BLaER1 treated with 17β-estradiol and CSF1 and Interleukin-3, amounts not matched to agents 10 nM and 100 nM (cell line): Measurements from ENCODE around the gene CCDC121.

ENCODE experiments used
- H3K27ac ChIP-seq, 11 experiments: shearing (Covaris generic); formaldehyde crosslinking; 2 replicates each; pipeline ENCODE4 v1.8.1; 2022
- H3K27me3 ChIP-seq, 11 experiments: shearing (Covaris generic); formaldehyde crosslinking; 2 replicates each; pipeline ENCODE4 v1.8.1; 2022
- H3K36me3 ChIP-seq, 11 experiments: shearing (Covaris generic); formaldehyde crosslinking; 2 replicates each; pipeline ENCODE4 v1.8.1; 2022
- H3K4me1 ChIP-seq, 10 experiments: shearing (Covaris generic); formaldehyde crosslinking; 2 replicates each; pipeline ENCODE4 v1.8.1; 2022
- H3K4me2 ChIP-seq, 11 experiments: shearing (Covaris generic); formaldehyde crosslinking; 2 replicates each; pipeline ENCODE4 v1.8.1; 2022
- H3K4me3 ChIP-seq, 10 experiments: shearing (Covaris generic); formaldehyde crosslinking; 2 replicates each; pipeline ENCODE4 v1.8.1; 2022
- H3K9ac ChIP-seq, 11 experiments: shearing (Covaris generic); formaldehyde crosslinking; 2 replicates each; pipeline ENCODE4 v1.8.1; 2022
- H3K9me3 ChIP-seq, 11 experiments: shearing (Covaris generic); formaldehyde crosslinking; replicated peaks in 1 of 11; 2 replicates each; pipeline ENCODE4 v1.8.1; 2022
- H4K20me1 ChIP-seq, 11 experiments: shearing (Covaris generic); formaldehyde crosslinking; 2 replicates each; pipeline ENCODE4 v1.8.1; 2022
- Cebpa-rat ChIP-seq, 11 experiments: shearing (Covaris generic); IDR thresholded peaks; 2 replicates each; pipeline ENCODE4 v1.8.1; 2022

Gene CCDC121

GRCh38 chr2:27661371-27661770, 32.6 kb upstream of the CCDC121 start:
- Histone ChIP-seq H3K9me3 (no peaks in the 10 kb centered on the region), H3K36me3 (peaks cover 51 to 62% (median 59%) of the 10 kb centered on the region in 11 experiments), H4K20me1 (peaks cover 0 to 14% (median 5%) of the 10 kb centered on the region in 11 experiments; a peak in 7 of 22 replicates), H3K4me2 (peak overlapping the region in 1 of 11 experiments; percentile 99; a peak in 2 of 22 replicates), H3K27ac (no peak overlapping the region), H3K4me3 (no peak overlapping the region), H3K4me1 (peaks cover 28 to 60% (median 32%) of the 10 kb centered on the region in 10 experiments), H3K27me3 (no peaks in the 10 kb centered on the region), H3K9ac (no peak overlapping the region)
- no peak for TF ChIP-seq Cebpa-rat (IDR thresholded peaks at IDR 0.05)

GRCh38 chr2:27655155-27655951, 26.5 kb upstream of the CCDC121 start:
- no peak for TF ChIP-seq Cebpa-rat (IDR thresholded peaks at IDR 0.05)
- H3K36me3 ChIP-seq = peaks cover 94 to 100% (median 100%) of the 10 kb centered on the region in 11 experiments

GRCh38 chr2:27653397-27653796, 24.6 kb upstream of the CCDC121 start:
- Histone ChIP-seq H3K4me1 (peaks cover 0 to 10% (median 0%) of the 10 kb centered on the region in 10 experiments; a peak in 6 of 20 replicates), H3K4me3 (no peak overlapping the region), H3K4me2 (no peak overlapping the region), H3K27ac (no peak overlapping the region), H4K20me1 (peaks cover 0 to 24% (median 5%) of the 10 kb centered on the region in 11 experiments; a peak in 8 of 22 replicates), H3K9ac (no peak overlapping the region), H3K9me3 (no peaks in the 10 kb centered on the region), H3K36me3 (peaks cover 94 to 100% (median 100%) of the 10 kb centered on the region in 11 experiments), H3K27me3 (no peaks in the 10 kb centered on the region)
- TF ChIP-seq Cebpa-rat (IDR thresholded peaks at IDR 0.05) = no peak

More at GRCh38 chr2:27655155-27655951, 26.5 kb upstream of the CCDC121 start:
- H3K9me3 ChIP-seq = no peaks in the 10 kb centered on the region
- no peaks in the 10 kb centered on the region for H3K27me3 ChIP-seq
- H3K4me3 ChIP-seq = no peak overlapping the region
- peaks cover 0 to 25% (median 5%) of the 10 kb centered on the region in 11 experiments; a peak in 8 of 22 replicates for H4K20me1 ChIP-seq
- no peak overlapping the region for H3K27ac ChIP-seq
- no peak overlapping the region for H3K4me2 ChIP-seq
- H3K4me1 ChIP-seq = peaks cover 0 to 27% (median 0%) of the 10 kb centered on the region in 10 experiments; a peak in 6 of 20 replicates
- H3K9ac ChIP-seq = no peak overlapping the region

- peaks cover 100% of the 10 kb centered on the region in 11 experiments for H3K36me3 ChIP-seq
Measured at GRCh38 chr2:27652790-27653189, 24.0 kb upstream of the CCDC121 start.

GRCh38 chr2:27652341-27652740, 23.5 kb upstream of the CCDC121 start:
- no peak for TF ChIP-seq Cebpa-rat (IDR thresholded peaks at IDR 0.05)
- Histone ChIP-seq H3K4me1 (no peaks in the 10 kb centered on the region), H3K4me3 (no peak overlapping the region), H3K27me3 (no peaks in the 10 kb centered on the region), H3K9me3 (no peaks in the 10 kb centered on the region), H3K27ac (no peak overlapping the region), H3K9ac (no peak overlapping the region), H3K4me2 (no peak overlapping the region), H4K20me1 (peaks cover 0 to 22% (median 5%) of the 10 kb centered on the region in 11 experiments; a peak in 6 of 22 replicates), H3K36me3 (peaks cover 100% of the 10 kb centered on the region in 11 experiments)

More at GRCh38 chr2:27652790-27653189, 24.0 kb upstream of the CCDC121 start:
- Histone ChIP-seq H4K20me1 (peaks cover 0 to 24% (median 5%) of the 10 kb centered on the region in 11 experiments; a peak in 6 of 22 replicates), H3K4me1 (peaks cover 0 to 4% (median 0%) of the 10 kb centered on the region in 10 experiments; a peak in 2 of 20 replicates), H3K27ac (no peak overlapping the region), H3K27me3 (no peaks in the 10 kb centered on the region), H3K4me3 (no peak overlapping the region), H3K9ac (no peak overlapping the region), H3K4me2 (no peak overlapping the region), H3K9me3 (no peaks in the 10 kb centered on the region)
- TF ChIP-seq Cebpa-rat (IDR thresholded peaks at IDR 0.05) = no peak

GRCh38 chr2:27651056-27651455, 22.2 kb upstream of the CCDC121 start:
- H3K4me1 ChIP-seq = no peaks in the 10 kb centered on the region
- H3K4me3 ChIP-seq = no peak overlapping the region
- no peak overlapping the region for H3K4me2 ChIP-seq
- no peak overlapping the region for H3K27ac ChIP-seq
- H3K9ac ChIP-seq = no peak overlapping the region
- no peaks in the 10 kb centered on the region for H3K27me3 ChIP-seq
- no peaks in the 10 kb centered on the region for H3K9me3 ChIP-seq
- peaks cover 0 to 12% (median 0%) of the 10 kb centered on the region in 11 experiments; a peak in 2 of 22 replicates for H4K20me1 ChIP-seq
- TF ChIP-seq Cebpa-rat (IDR thresholded peaks at IDR 0.05) = no peak
- H3K36me3 ChIP-seq = peaks cover 99 to 100% (median 100%) of the 10 kb centered on the region in 11 experiments

- peaks cover 90 to 98% (median 96%) of the 10 kb centered on the region in 11 experiments for H3K36me3 ChIP-seq
- H3K4me2 ChIP-seq = no peak overlapping the region
- no peaks in the 10 kb centered on the region for H3K4me1 ChIP-seq
Measured at GRCh38 chr2:27647737-27648136, 18.9 kb upstream of the CCDC121 start.

GRCh38 chr2:27647289-27647688, 18.5 kb upstream of the CCDC121 start:
- Histone ChIP-seq H3K27me3 (no peaks in the 10 kb centered on the region), H3K4me2 (no peak overlapping the region), H3K27ac (no peak overlapping the region), H3K9me3 (no peaks in the 10 kb centered on the region), H3K4me3 (no peak overlapping the region), H3K9ac (0 out of 22 replicates have a peak overlapping the region, but pooled peaks of 2 of the 11 experiments have one; percentile 17 to 34), H3K36me3 (peaks cover 90 to 98% (median 96%) of the 10 kb centered on the region in 11 experiments), H4K20me1 (peaks cover 0 to 12% (median 0%) of the 10 kb centered on the region in 11 experiments; a peak in 1 of 22 replicates), H3K4me1 (no peaks in the 10 kb centered on the region)
- TF ChIP-seq Cebpa-rat (IDR thresholded peaks at IDR 0.05) = no peak

More at GRCh38 chr2:27647737-27648136, 18.9 kb upstream of the CCDC121 start:
- H3K4me3 ChIP-seq = no peak overlapping the region
- no peaks in the 10 kb centered on the region for H3K9me3 ChIP-seq
- no peak for TF ChIP-seq Cebpa-rat (IDR thresholded peaks at IDR 0.05)
- H3K27me3 ChIP-seq = no peaks in the 10 kb centered on the region
- no peak overlapping the region for H3K27ac ChIP-seq
- peaks cover 0 to 12% (median 0%) of the 10 kb centered on the region in 11 experiments; a peak in 1 of 22 replicates for H4K20me1 ChIP-seq
- no peak overlapping the region for H3K9ac ChIP-seq

- Histone ChIP-seq H3K27ac (no peak overlapping the region), H3K9me3 (no peaks in the 10 kb centered on the region), H4K20me1 (peaks cover 0 to 4% (median 0%) of the 10 kb centered on the region in 11 experiments; a peak in 1 of 22 replicates), H3K4me3 (no peak overlapping the region), H3K4me1 (no peaks in the 10 kb centered on the region), H3K27me3 (no peaks in the 10 kb centered on the region), H3K36me3 (peaks cover 90 to 98% (median 96%) of the 10 kb centered on the region in 11 experiments), H3K9ac (no peak overlapping the region), H3K4me2 (no peak overlapping the region)
- no peak for TF ChIP-seq Cebpa-rat (IDR thresholded peaks at IDR 0.05)
Measured at GRCh38 chr2:27645197-27645596, 16.4 kb upstream of the CCDC121 start.
